Panc1 (cell line): ENCODE measurements around the gene ACCS. TPM values are rescaled to one million over a fixed set of nuclear protein-coding genes. Genes with fewer than 3 reads are reported as not detected.

ENCODE experiments used
- ATAC-seq: fragments of 200-7000 bp; cut with Tn5 transposase; 2 replicates; pipeline ENCODE4 v1.9.1; 2020; ENCODE audit warnings: mild to moderate bottlenecking, moderate library complexity
- BruUV-seq: library from RNA; stranded (reverse); fragments of 400-500 nt; replicated peaks from 2 replicates; lab custom pipeline; 2021; lab: Mats Ljungman, UMichigan
- CTCF ChIA-PET: fragments of 300-600 bp; sonication (Branson Sonifier 250); formaldehyde crosslinking; loops from one replicate; lab custom pipeline; 2022; ENCODE audit warnings: antibody characterized with exemption; lab: Charles Lee
- POLR2A ChIA-PET: fragments of 300-600 bp; sonication (Branson Sonifier 250); formaldehyde crosslinking; loops from one replicate; lab custom pipeline; 2022; ENCODE audit warnings: antibody characterized with exemption; lab: Charles Lee
- DNase-seq: peaks from one replicate; pipeline ENCODE4 v3.0.0-alpha.2; 2010; ENCODE audit warnings: low read depth, low spot score
- H3K27ac ChIP-seq: 2 replicates; pipeline ENCODE4 v1.5.1; 2011; ENCODE audit warnings: mild to moderate bottlenecking, low read length, inconsistent platforms
- H3K27me3 ChIP-seq: fragments of 200-500 bp; sonication (Bioruptor generic); 2 replicates; pipeline ENCODE4 v1.6.0; 2014; ENCODE audit warnings: low read length, inconsistent platforms; ENCODE audit not compliant: control insufficient read depth, insufficient read depth
- H3K36me3 ChIP-seq: fragments of 200-500 bp; sonication (Bioruptor generic); 2 replicates; pipeline ENCODE4 v1.5.1; 2014; ENCODE audit warnings: inconsistent platforms, mild to moderate bottlenecking, low read length, moderate library complexity; ENCODE audit not compliant: control insufficient read depth, insufficient read depth
- H3K4me1 ChIP-seq: 2 replicates; pipeline ENCODE4 v1.5.1; 2011; ENCODE audit warnings: inconsistent platforms, mild to moderate bottlenecking, low read length, moderate library complexity; ENCODE audit not compliant: control insufficient read depth, insufficient read depth
- H3K4me3 ChIP-seq, 2 experiments: 2 replicates each; pipeline ENCODE4 v1.5.1; 2011 to 2012; ENCODE audit warnings: low read depth in 2 of 2, low read length in 2 of 2, mild to moderate bottlenecking in 2 of 2, inconsistent platforms in 1 of 2, moderate library complexity in 1 of 2
- H3K9me3 ChIP-seq: fragments of 200-500 bp; sonication (Bioruptor generic); 2 replicates; pipeline ENCODE4 v1.5.1; 2014; ENCODE audit warnings: low read depth, mild to moderate bottlenecking, inconsistent platforms, low read length, moderate library complexity; ENCODE audit not compliant: control insufficient read depth, insufficient read depth
- POLR2AphosphoS5 ChIP-seq: IDR thresholded peaks from 2 replicates; pipeline ENCODE4 v1.6.1; 2012; ENCODE audit warnings: mild to moderate bottlenecking, low read depth, low read length, moderate library complexity
- REST ChIP-seq, 2 experiments: IDR thresholded peaks; 2 replicates each; pipeline ENCODE4 v1.6.1; 2011 to 2012; ENCODE audit warnings: low read depth in 2 of 2, control low read depth in 1 of 2, low read length in 1 of 2, mild to moderate bottlenecking in 1 of 2, moderate library complexity in 1 of 2; ENCODE audit not compliant: insufficient read depth in 1 of 2
- SIN3A ChIP-seq: IDR thresholded peaks from 2 replicates; pipeline ENCODE4 v1.6.1; 2012; ENCODE audit warnings: low read depth, mild to moderate bottlenecking, low read length, moderate library complexity, borderline replicate concordance; ENCODE audit not compliant: insufficient read depth
- TCF7L2 ChIP-seq: IDR thresholded peaks from 2 replicates; pipeline ENCODE4 v1.6.1; 2011; ENCODE audit warnings: mild to moderate bottlenecking, low read depth, low read length, inconsistent platforms
- in situ Hi-C: cut with HindIII; loops from 2 replicates; pipeline ENCODE4 v1.10.0; 2016; ENCODE audit warnings: low sequenced_read_pairs, low pct_unique_long_range_greater_than_20kb
- intact Hi-C: fragments of 100-400 bp; cut with micrococcal nuclease; formaldehyde crosslinking; loops from one replicate; pipeline ENCODE4 v1.10.0; 2022; ENCODE audit not compliant: unreplicated experiment
- total RNA-seq: library from RNA; stranded (reverse); gene quantifications from one replicate; pipeline ENCODE4 v1.2.1, GENCODE V29; 2021; ENCODE audit not compliant: unreplicated experiment
- TF ChIP-seq, protein P1 (sequence below): fragments of 450-650 bp; IDR thresholded peaks from 2 replicates; pipeline ENCODE4 v1.5.1; 2017; ENCODE audit warnings: mild to moderate bottlenecking

ACCS gene
- total RNA-seq, 1 experiment from 2014 or later, result 38.0 TPM

DNA sequence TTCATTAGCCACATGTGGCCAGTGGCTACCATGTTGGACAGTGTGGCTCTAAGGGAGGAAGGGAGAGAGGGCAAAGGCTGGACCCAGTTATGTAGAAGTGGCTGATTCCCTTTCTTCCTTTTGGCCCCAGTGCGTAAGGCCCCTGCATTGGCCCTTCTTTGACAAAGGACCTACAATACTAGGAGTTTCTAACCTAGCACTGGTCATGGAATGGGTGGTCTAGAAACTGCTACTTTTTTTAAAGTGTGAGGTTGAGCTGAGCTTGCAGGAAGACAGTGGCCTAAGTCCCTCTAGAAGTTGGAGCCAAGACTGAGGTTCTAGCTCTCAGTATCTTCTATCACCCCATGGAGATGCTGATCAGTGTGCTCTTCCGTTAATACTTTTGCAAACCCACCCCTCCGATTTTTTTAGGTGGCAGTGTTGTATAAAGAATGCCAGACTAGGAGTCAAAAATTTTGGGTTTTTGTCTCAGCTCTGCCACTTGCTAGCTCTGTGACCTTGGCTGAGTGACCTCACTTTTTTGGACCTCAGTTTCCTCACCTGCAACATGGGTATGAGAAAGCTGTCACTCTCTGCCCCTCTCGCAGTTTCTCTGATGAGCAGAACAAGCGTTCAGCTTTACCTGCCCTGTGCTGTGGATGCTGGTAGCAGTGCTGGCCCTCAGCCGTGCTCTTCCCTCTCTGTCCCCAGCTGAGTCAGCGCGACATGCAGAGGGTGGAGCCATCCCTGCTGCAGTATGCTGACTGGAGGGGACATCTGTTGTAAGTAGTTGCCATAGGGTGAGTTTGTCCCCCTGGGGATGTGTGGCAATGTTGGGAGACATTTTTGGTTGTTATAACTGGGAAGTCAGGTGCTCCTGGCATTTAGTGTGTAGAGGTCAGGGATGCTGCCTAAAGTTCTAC lies 6.9 kb downstream of the ACCS start:
- no peak for DNase-seq
- in situ Hi-C loops, result no loop called here
- no peak overlapping the region for H3K4me3 ChIP-seq
- no peak for ATAC-seq
- CTCF ChIA-PET, result no interaction called here
- intact Hi-C loops, result no loop called here
- TF ChIP-seq REST (IDR thresholded peaks at IDR 0.05; ENCODE audit: insufficient read depth in 1 of 2, low read depth in 2 of 2, low read length in 1 of 2), result no peak
- TF ChIP-seq SIN3A, result no peak
- TF ChIP-seq, protein P1, sequence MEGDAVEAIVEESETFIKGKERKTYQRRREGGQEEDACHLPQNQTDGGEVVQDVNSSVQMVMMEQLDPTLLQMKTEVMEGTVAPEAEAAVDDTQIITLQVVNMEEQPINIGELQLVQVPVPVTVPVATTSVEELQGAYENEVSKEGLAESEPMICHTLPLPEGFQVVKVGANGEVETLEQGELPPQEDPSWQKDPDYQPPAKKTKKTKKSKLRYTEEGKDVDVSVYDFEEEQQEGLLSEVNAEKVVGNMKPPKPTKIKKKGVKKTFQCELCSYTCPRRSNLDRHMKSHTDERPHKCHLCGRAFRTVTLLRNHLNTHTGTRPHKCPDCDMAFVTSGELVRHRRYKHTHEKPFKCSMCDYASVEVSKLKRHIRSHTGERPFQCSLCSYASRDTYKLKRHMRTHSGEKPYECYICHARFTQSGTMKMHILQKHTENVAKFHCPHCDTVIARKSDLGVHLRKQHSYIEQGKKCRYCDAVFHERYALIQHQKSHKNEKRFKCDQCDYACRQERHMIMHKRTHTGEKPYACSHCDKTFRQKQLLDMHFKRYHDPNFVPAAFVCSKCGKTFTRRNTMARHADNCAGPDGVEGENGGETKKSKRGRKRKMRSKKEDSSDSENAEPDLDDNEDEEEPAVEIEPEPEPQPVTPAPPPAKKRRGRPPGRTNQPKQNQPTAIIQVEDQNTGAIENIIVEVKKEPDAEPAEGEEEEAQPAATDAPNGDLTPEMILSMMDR, result no peak
- no peak for TF ChIP-seq POLR2AphosphoS5
- TF ChIP-seq TCF7L2, result no peak
- no peaks in the 10 kb centered on the region for H3K36me3 ChIP-seq
- H3K9me3 ChIP-seq, result no peaks in the 10 kb centered on the region
- no peaks in the 10 kb centered on the region for H3K27me3 ChIP-seq
- POLR2A ChIA-PET, result interaction anchor here (0.6 kb wide), 1 partner anchor 17 kb away, joined by 16 read pairs; no protein-coding TSS in a partner anchor
- H3K27ac ChIP-seq, result no peak overlapping the region
- BruUV-seq, result no TSS peak
- no peaks in the 10 kb centered on the region for H3K4me1 ChIP-seq

- H3K36me3 ChIP-seq, result no peaks in the 10 kb centered on the region
- TF ChIP-seq, protein P1, result no peak
- no peak for TF ChIP-seq POLR2AphosphoS5
- no peak for TF ChIP-seq REST (IDR thresholded peaks at IDR 0.05; ENCODE audit: insufficient read depth in 1 of 2, low read depth in 2 of 2, low read length in 1 of 2)
- TF ChIP-seq TCF7L2, result no peak
- no peak for TF ChIP-seq SIN3A
- ATAC-seq, result no peak
- ChIA-PET CTCF (no interaction called here), POLR2A (no interaction called here)
- no peaks in the 10 kb centered on the region for H3K27me3 ChIP-seq
- intact Hi-C loops, result no loop called here
- no peak overlapping the region for H3K4me3 ChIP-seq
- H3K4me1 ChIP-seq, result no peaks in the 10 kb centered on the region
- H3K9me3 ChIP-seq, result no peaks in the 10 kb centered on the region
- DNase-seq, result no peak
- H3K27ac ChIP-seq, result no peak overlapping the region
- in situ Hi-C loops, result no loop called here
- BruUV-seq, result no TSS peak
Measured at GRCh38 chr11:44078794-44079193, 12.7 kb downstream of the ACCS start.
